ENCODE data around the gene PASK.

DNA sequence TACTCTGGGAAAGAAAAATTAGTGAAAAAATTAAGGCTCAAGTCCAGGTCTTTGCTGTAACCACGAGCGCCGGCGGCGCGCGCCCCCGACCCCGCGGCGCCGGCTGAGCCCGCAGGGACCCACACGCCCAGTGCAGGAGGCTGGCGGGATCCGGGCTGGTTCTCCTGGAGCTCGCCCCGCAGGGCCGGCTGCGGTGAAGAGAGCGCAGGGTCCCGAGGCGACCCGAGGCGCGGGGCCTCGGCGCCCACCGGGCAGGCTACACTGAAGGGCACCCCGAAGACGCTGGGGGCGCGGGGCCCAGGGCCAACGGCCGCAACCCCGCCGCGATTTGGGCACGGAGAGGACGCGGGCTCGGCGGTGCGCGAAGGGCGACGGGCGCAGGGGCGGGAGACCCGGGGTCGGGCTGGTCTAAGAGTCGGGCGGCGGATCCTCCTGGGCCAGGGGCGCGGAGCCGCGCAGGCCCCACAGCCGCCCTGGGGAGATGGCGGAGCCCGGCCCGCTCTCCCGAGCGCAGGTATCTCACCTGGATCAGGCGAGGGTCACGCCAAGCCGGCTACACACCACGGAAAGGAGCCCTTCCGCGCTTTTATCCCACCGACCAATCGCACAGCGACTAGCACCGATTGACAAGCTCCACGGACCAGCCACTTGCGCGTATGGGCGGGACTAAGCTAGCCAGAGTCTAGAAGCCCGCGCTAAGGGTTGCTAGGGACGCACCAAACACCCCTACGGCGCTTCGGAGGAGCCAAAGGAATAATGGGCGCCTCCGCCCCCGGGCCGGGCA lies at the start of gene PASK:
- TF ChIP-seq, protein P1, sequence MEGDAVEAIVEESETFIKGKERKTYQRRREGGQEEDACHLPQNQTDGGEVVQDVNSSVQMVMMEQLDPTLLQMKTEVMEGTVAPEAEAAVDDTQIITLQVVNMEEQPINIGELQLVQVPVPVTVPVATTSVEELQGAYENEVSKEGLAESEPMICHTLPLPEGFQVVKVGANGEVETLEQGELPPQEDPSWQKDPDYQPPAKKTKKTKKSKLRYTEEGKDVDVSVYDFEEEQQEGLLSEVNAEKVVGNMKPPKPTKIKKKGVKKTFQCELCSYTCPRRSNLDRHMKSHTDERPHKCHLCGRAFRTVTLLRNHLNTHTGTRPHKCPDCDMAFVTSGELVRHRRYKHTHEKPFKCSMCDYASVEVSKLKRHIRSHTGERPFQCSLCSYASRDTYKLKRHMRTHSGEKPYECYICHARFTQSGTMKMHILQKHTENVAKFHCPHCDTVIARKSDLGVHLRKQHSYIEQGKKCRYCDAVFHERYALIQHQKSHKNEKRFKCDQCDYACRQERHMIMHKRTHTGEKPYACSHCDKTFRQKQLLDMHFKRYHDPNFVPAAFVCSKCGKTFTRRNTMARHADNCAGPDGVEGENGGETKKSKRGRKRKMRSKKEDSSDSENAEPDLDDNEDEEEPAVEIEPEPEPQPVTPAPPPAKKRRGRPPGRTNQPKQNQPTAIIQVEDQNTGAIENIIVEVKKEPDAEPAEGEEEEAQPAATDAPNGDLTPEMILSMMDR (IDR thresholded peaks at IDR 0.05) = no peak
- TF ChIP-seq EZH2 (IDR thresholded peaks at IDR 0.05; ENCODE audit: borderline replicate concordance, insufficient read depth, low read depth, low read length, poor library complexity, severe bottlenecking) = no peak

Data from B cell (primary cell).